Measurements from ENCODE around the gene SHISAL1. TPM values are rescaled to one million over a fixed set of nuclear protein-coding genes. Genes with fewer than 3 reads are reported as not detected.

The SHISAL1 gene
- total and polyA plus RNA-seq, 9 donors, result 0.33 to 4.5 (median 2.0) TPM

GRCh38 chr22:44207173-44207980 is 105.4 kb downstream of the SHISAL1 start:
- intact Hi-C loops (cut with DNase I), result no loop called here
- H3K9me3 ChIP-seq, result no peaks in the 10 kb centered on the region
- H3K4me1 ChIP-seq (ENCODE audit: insufficient read depth), result no peaks in the 10 kb centered on the region
- DNase-seq, result peak in 1 of 5 donors; percentile 6
- no peak overlapping the region for H3K4me3 ChIP-seq
- no peak overlapping the region for H3K27ac ChIP-seq
- H3K27me3 ChIP-seq, result no peaks in the 10 kb centered on the region
- H3K36me3 ChIP-seq, result no peaks in the 10 kb centered on the region
- TF ChIP-seq POLR2A (IDR thresholded peaks at IDR 0.05), result no peak
- no peak for TF ChIP-seq EP300 (IDR thresholded peaks at IDR 0.05)
- TF ChIP-seq CTCF (IDR thresholded peaks at IDR 0.05), result no peak
- 81 to 90% (median 83%) methylated on average over 16 of the region's 16 CpGs for WGBS, 3 donors

- Histone ChIP-seq H3K4me3 (no peak overlapping the region), H3K27me3 (no peaks in the 10 kb centered on the region), H3K4me1 (ENCODE audit: insufficient read depth) (no peaks in the 10 kb centered on the region), H3K36me3 (no peaks in the 10 kb centered on the region), H3K9me3 (no peaks in the 10 kb centered on the region), H3K27ac (no peak overlapping the region)
- TF ChIP-seq EP300 (IDR thresholded peaks at IDR 0.05), result no peak
- TF ChIP-seq CTCF (IDR thresholded peaks at IDR 0.05), result no peak
- TF ChIP-seq POLR2A (IDR thresholded peaks at IDR 0.05), result no peak
- WGBS, 3 donors, result 86 to 95% (median 92%) methylated on average over 8 of the region's 8 CpGs
- DNase-seq, result peak in 1 of 5 donors; percentile 2
- intact Hi-C loops (cut with DNase I), result no loop called here
These were observed 106.1 kb downstream of the SHISAL1 start for GRCh38 chr22:44206696-44207095.

- H3K4me3 ChIP-seq, result no peak overlapping the region
- TF ChIP-seq CTCF (IDR thresholded peaks at IDR 0.05) (no peak), POLR2A (IDR thresholded peaks at IDR 0.05) (no peak), EP300 (IDR thresholded peaks at IDR 0.05) (no peak)
- 73 to 80% (median 77%) methylated on average over 9 of the region's 9 CpGs for WGBS, 3 donors
- no peak for DNase-seq
- no peak overlapping the region for H3K27ac ChIP-seq
- intact Hi-C loops (cut with DNase I), result no loop called here
- H3K27me3 ChIP-seq, result no peaks in the 10 kb centered on the region
- H3K9me3 ChIP-seq, result no peaks in the 10 kb centered on the region
- no peaks in the 10 kb centered on the region for H3K4me1 ChIP-seq (ENCODE audit: insufficient read depth)
- H3K36me3 ChIP-seq, result no peaks in the 10 kb centered on the region
These were observed 106.5 kb downstream of the SHISAL1 start for GRCh38 chr22:44206330-44206645.

GRCh38 chr22:44205516-44206329 is 107.0 kb downstream of the SHISAL1 start:
- H3K4me1 ChIP-seq (ENCODE audit: insufficient read depth), result no peaks in the 10 kb centered on the region
- H3K4me3 ChIP-seq, result no peak overlapping the region
- TF ChIP-seq EP300 (IDR thresholded peaks at IDR 0.05), result no peak
- no peak for TF ChIP-seq CTCF (IDR thresholded peaks at IDR 0.05)
- TF ChIP-seq POLR2A (IDR thresholded peaks at IDR 0.05), result no peak
- no peaks in the 10 kb centered on the region for H3K36me3 ChIP-seq
- intact Hi-C loops (cut with DNase I), result no loop called here
- no peak overlapping the region for H3K27ac ChIP-seq
- no peaks in the 10 kb centered on the region for H3K9me3 ChIP-seq
- no peaks in the 10 kb centered on the region for H3K27me3 ChIP-seq
- 91 to 93% (median 91%) methylated on average over 15 to 16 of the region's 16 CpGs for WGBS, 3 donors
- DNase-seq, result peak in 1 of 5 donors; percentile 18

Measured in ovary (tissue), 9 donors.